Right atrium auricular region (tissue), 2 donors: ENCODE results near the gene EWSR1. TPM values are rescaled to one million over a fixed set of nuclear protein-coding genes. Genes with fewer than 3 reads are reported as not detected.

Experiments
- DNase-seq: peaks from one replicate; pipeline ENCODE4 v3.0.0-alpha.2; 2019; ENCODE audit warnings: low spot score
- H3K27ac ChIP-seq, 2 donors: fragments of 200-600 bp; sonication (generic); 1 replicate in 1 of 2; 2 replicates in 1 of 2; pipeline ENCODE4 v1.5.1; 2016 to 2019
- H3K27me3 ChIP-seq, 2 donors: fragments of 200-600 bp; sonication (generic); one replicate each; pipeline versions ENCODE4 v1.5.1 to v1.6.0; 2017 to 2019
- H3K36me3 ChIP-seq: fragments of 200-600 bp; sonication (generic); one replicate; pipeline ENCODE4 v1.5.1; 2016
- H3K4me1 ChIP-seq, 2 donors: fragments of 200-600 bp; sonication (generic); one replicate each; pipeline versions ENCODE4 v1.5.1 to v1.6.0; 2017 to 2019
- H3K4me3 ChIP-seq, 2 donors: fragments of 200-600 bp; sonication (generic); 1 replicate in 1 of 2; 2 replicates in 1 of 2; pipeline ENCODE4 v1.5.1; 2017 to 2019; ENCODE audit warnings: mild to moderate bottlenecking in 1 of 2, moderate library complexity in 1 of 2
- H3K9me3 ChIP-seq, 2 donors: fragments of 200-600 bp; sonication (generic); one replicate each; pipeline ENCODE4 v1.5.1; 2019
- total RNA-seq, 2 donors: library from RNA; depleted of rRNA; stranded (reverse); fragments of >200 nt; gene quantifications; one replicate each; pipeline ENCODE4 v1.1.0, GENCODE V29; 2016
- TF ChIP-seq, protein P1 (sequence below), 2 donors: fragments of 200-600 bp; sonication (generic); IDR thresholded peaks; one replicate each; pipeline ENCODE4 v1.5.1; 2019; ENCODE audit warnings: antibody characterized with exemption in 2 of 2

Gene EWSR1
- total RNA-seq, 2 donors from 2014 or later: 153 to 179 TPM

- Histone ChIP-seq H3K9me3 (no peaks in the 10 kb centered on the region), H3K4me1 (no peaks in the 10 kb centered on the region), H3K27ac (no peak overlapping the region), H3K27me3 (no peaks in the 10 kb centered on the region), H3K4me3 (no peak overlapping the region), H3K36me3 (peaks cover 16% of the 10 kb centered on the region)
- TF ChIP-seq, protein P1, sequence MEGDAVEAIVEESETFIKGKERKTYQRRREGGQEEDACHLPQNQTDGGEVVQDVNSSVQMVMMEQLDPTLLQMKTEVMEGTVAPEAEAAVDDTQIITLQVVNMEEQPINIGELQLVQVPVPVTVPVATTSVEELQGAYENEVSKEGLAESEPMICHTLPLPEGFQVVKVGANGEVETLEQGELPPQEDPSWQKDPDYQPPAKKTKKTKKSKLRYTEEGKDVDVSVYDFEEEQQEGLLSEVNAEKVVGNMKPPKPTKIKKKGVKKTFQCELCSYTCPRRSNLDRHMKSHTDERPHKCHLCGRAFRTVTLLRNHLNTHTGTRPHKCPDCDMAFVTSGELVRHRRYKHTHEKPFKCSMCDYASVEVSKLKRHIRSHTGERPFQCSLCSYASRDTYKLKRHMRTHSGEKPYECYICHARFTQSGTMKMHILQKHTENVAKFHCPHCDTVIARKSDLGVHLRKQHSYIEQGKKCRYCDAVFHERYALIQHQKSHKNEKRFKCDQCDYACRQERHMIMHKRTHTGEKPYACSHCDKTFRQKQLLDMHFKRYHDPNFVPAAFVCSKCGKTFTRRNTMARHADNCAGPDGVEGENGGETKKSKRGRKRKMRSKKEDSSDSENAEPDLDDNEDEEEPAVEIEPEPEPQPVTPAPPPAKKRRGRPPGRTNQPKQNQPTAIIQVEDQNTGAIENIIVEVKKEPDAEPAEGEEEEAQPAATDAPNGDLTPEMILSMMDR (IDR thresholded peaks at IDR 0.05): no peak
- no peak for DNase-seq
Observed at GRCh38 chr22:29323641-29324040, 55.6 kb downstream of the EWSR1 start.

- Histone ChIP-seq H3K27ac (no peak overlapping the region), H3K36me3 (peaks cover 33% of the 10 kb centered on the region), H3K4me1 (no peaks in the 10 kb centered on the region), H3K9me3 (no peaks in the 10 kb centered on the region), H3K27me3 (no peaks in the 10 kb centered on the region), H3K4me3 (no peak overlapping the region)
- TF ChIP-seq, protein P1 (IDR thresholded peaks at IDR 0.05): no peak
- no peak for DNase-seq
Observed at GRCh38 chr22:29325356-29325755, 57.3 kb downstream of the EWSR1 start.

DNA sequence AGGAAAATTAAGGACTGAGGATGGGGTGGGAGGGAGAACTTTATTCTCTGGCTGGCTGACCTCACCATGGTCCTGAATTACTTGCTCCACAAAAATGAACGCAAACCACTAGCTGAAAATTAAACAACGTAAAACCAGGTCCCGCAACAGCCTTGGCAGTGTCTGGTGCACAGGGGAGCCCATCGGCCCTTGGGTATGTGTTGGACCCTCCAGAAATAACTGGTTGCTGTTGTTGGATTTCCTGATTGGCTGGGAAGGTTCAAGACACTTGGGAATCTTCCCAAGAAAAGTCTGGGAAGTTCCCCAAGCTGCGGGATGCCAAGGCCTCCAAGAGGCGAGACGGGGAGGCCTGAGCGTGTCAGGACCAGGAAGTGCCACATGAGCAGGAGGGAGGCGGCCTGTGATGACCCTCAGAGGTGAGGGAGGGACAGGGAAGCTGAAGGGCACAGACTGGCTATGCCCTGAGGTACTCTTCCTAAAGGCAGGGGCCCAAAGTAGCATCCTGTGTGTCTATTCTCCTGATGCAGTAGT lies 57.8 kb downstream of the EWSR1 start:
- no peak for DNase-seq

GRCh38 chr22:29326481-29326880 lies 58.4 kb downstream of the EWSR1 start:
- H3K4me3 ChIP-seq: no peak overlapping the region
- H3K27me3 ChIP-seq: no peaks in the 10 kb centered on the region
- no peaks in the 10 kb centered on the region for H3K9me3 ChIP-seq
- no peak overlapping the region for H3K27ac ChIP-seq
- H3K36me3 ChIP-seq: peaks cover 42% of the 10 kb centered on the region
- TF ChIP-seq, protein P1 (IDR thresholded peaks at IDR 0.05): no peak
- DNase-seq: no peak
- no peaks in the 10 kb centered on the region for H3K4me1 ChIP-seq

More for the DNA sequence above, 57.8 kb downstream of the EWSR1 start:
- Histone ChIP-seq H3K9me3 (no peaks in the 10 kb centered on the region), H3K27ac (no peak overlapping the region), H3K4me3 (no peak overlapping the region), H3K4me1 (no peaks in the 10 kb centered on the region), H3K27me3 (no peaks in the 10 kb centered on the region), H3K36me3 (peaks cover 38% of the 10 kb centered on the region)
- TF ChIP-seq, protein P1 (IDR thresholded peaks at IDR 0.05): no peak

- peaks cover 42% of the 10 kb centered on the region for H3K36me3 ChIP-seq
- no peak overlapping the region for H3K4me3 ChIP-seq
- TF ChIP-seq, protein P1 (IDR thresholded peaks at IDR 0.05): no peak
Observed at GRCh38 chr22:29327089-29327764, 59.2 kb downstream of the EWSR1 start.

More at GRCh38 chr22:29327089-29327764, 59.2 kb downstream of the EWSR1 start:
- no peaks in the 10 kb centered on the region for H3K9me3 ChIP-seq
- no peaks in the 10 kb centered on the region for H3K27me3 ChIP-seq
- H3K4me1 ChIP-seq: no peaks in the 10 kb centered on the region
- no peak overlapping the region for H3K27ac ChIP-seq
- DNase-seq: no peak
